GM13977 (cell line): ENCODE data around the gene ACSL6.

Source experiments
- DNase-seq: peaks from one replicate; pipeline ENCODE4 v3.0.0; 2012; ENCODE audit warnings: low spot score
- in situ Hi-C: fragments of 300-500 bp; cut with MboI; formaldehyde crosslinking; loops from one replicate; pipeline ENCODE4 v1.12.0; 2022; ENCODE audit warnings: low sequenced_read_pairs, low pct_unique_long_range_greater_than_20kb, mixed read lengths, inconsistent platforms; ENCODE audit not compliant: unreplicated experiment
- TF ChIP-seq, protein P1 (sequence below): IDR thresholded peaks from 2 replicates; pipeline ENCODE4 v1.5.1; 2012; ENCODE audit warnings: mild to moderate bottlenecking, control low read depth; ENCODE audit not compliant: insufficient read depth; ENCODE audit errors: extremely low read depth, missing control alignments

The ACSL6 gene

DNA sequence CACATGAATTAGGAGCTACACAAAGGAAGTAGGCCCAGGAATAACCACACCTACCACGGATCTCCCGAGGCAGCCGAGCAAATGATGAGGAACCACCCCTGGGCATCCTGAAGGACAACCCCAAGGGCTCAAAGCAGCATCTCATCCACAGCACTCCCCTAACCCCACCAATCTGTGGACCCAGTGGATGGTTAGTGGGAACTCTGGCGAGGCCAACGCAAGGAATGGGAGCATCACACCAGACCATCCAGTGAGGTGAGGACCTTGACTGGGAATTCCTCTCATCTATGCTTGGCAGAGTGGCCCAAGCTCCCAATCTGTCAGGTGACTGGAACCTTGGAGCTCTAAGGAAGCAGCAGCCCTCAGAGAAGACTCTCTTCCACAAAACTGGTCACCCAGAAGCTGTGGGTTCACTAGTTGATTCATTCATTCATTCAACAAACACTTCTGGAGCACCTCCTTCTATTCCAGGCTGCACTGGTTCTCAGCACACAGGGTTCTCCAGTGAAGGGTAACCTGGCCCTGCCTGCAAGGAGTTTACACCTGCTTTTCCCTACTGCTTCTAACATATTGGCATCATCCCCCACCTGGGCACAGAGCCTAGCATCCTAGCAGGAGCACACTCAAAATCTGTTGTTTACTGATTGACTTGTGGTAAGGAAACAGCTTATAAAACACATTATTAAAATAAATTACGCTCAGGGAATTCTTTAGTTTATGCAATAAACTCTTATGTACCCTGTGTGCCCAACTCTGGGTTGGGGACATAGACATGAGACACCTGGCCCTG lies 4.9 kb downstream of the ACSL6 start:
- DNase-seq: no peak
- TF ChIP-seq, protein P1, sequence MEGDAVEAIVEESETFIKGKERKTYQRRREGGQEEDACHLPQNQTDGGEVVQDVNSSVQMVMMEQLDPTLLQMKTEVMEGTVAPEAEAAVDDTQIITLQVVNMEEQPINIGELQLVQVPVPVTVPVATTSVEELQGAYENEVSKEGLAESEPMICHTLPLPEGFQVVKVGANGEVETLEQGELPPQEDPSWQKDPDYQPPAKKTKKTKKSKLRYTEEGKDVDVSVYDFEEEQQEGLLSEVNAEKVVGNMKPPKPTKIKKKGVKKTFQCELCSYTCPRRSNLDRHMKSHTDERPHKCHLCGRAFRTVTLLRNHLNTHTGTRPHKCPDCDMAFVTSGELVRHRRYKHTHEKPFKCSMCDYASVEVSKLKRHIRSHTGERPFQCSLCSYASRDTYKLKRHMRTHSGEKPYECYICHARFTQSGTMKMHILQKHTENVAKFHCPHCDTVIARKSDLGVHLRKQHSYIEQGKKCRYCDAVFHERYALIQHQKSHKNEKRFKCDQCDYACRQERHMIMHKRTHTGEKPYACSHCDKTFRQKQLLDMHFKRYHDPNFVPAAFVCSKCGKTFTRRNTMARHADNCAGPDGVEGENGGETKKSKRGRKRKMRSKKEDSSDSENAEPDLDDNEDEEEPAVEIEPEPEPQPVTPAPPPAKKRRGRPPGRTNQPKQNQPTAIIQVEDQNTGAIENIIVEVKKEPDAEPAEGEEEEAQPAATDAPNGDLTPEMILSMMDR: no peak
- in situ Hi-C loops: loop anchor here (10.0 kb wide), 2 partner anchors 202 to 422 kb away; no protein-coding TSS in a partner anchor

DNA sequence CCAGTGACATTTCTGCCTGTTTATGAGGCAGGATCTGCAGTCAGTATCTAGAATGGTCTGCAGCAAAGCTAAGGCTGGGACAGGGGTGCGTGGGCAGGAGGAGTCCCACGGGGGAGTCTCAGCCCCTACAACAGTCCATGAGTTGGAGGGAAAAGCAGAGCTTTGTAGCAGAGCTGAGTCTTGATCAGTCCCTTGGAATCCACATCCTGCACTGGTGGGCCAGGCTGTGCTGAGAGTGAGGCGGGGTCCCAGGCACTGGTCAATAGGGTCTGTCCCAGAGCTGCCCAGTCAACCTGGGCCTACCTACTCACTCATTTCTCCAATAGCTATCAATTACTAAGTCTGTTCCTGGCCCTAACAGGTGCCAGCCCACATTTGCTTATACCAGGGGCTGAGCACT lies 5.9 kb downstream of the ACSL6 start:
- DNase-seq: no peak
- in situ Hi-C loops: loop anchor here (10.0 kb wide), 2 partner anchors 201 to 421 kb away; no protein-coding TSS in a partner anchor
- TF ChIP-seq, protein P1: no peak

DNA sequence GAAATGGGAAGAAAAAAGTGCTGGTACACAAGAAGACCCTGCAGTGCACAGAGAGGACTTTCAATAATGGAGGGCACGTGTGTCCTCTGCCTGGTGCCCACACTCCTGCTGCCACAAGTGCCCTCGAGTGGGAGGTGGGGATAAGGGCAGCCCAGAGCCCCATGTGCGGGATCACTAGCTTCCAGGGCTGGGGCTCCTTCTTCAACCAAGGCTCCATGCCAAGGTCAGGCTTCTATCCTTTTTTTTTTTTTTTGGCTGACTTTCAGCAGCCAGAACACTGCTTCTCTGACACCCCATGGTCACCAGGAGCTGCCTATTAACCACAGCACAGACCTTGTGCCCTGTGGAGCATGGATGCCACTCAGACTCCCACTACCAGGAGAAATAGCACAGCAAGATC lies 7.5 kb downstream of the ACSL6 start:
- TF ChIP-seq, protein P1: no peak
- in situ Hi-C loops: loop anchor here (10.0 kb wide), 2 partner anchors 199 to 419 kb away; no protein-coding TSS in a partner anchor
- no peak for DNase-seq

DNA sequence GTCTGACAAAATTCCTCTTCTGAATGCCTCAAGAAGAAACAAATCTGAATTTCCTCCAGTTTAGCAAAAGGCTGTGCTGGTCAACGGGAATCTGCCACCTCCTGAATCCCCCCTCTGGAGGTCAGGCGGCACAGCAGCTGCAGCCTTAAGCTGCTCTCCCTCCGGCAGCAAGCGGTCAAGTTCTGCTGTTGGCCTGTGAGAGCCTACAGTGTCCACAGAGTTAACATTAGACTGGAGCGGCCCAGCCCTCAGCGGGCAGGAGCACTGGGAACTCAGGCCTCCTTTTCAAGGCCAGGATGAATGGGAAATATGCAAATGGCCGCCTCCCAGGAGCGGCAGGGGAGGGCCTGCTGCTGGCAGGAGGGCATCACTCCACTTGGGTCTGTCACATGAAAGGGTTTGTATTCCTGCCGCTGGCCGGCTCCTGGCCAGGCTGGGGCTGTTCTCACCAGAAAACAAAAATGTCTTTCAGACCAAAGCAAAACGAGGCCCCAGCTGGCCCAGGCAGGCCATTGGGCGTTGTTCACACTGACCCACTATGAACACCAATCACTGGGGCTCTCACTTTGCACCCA lies 8.2 kb downstream of the ACSL6 start:
- TF ChIP-seq, protein P1: no peak
- no peak for DNase-seq
- in situ Hi-C loops: loop anchor here (10.0 kb wide), 2 partner anchors 198 to 418 kb away; no protein-coding TSS in a partner anchor

DNA sequence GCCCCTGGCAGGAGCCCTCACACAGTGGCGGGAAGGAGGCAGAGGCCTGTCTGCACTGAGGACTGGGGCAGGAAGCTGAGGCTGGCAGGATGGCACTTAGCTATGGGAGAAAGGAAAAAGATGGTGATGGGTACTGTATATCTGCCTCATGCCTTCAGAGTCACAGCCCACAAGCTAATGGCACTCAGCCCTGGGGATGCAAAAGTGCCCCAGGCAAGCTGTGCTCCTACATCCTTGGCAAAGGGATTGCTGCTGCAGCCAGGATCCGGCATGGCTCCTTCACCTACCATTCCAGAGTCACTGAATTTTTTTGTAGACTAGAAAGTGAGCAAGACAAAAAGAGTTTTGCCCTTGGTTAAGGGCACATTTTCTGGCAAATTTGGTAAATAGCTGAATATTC lies 8.7 kb downstream of the ACSL6 start:
- TF ChIP-seq, protein P1: no peak
- in situ Hi-C loops: loop anchor here (10.0 kb wide), 2 partner anchors 198 to 418 kb away; no protein-coding TSS in a partner anchor
- no peak for DNase-seq

DNA sequence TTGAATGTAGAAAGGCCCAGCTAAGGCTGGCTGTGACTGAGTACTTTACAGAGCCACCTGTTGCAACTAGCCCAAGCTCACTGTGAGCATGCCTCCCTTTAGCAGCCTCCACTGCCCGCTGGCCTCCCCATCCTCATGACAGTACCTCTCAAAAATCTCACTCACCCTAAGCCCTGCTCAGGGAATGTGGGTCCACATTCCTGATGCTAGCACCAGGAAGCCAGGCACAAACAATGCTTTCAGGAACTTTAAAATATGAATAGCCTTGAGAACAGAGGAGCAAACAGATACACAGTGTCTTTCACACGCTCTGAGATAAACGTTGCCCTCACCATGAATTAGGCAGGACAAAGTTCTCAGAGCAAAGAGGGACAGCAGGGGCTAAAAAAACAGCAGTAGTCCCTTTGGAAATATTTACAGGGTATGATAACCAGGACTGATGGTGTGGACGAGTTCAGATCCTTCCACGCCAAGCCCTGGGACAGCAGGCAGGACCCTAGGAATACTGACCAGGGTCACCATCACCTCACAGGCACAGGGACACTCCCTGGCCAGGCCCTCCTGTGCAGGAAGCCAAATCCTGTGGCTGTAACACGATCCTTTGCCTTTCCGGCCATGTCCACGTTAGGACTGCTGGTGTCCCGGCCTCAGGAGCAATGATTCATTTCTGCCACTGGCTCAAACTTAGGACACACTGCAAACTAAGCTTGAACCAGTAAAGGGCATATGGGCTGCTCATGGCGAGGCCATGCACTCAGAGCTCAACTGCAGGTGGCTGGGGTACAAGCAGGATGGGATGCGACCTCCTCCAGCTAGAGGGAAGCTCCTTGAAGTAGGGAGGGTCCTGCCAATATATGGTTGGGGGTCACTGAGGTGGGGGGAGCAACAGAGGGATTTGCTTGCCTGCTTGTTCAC lies 9.6 kb downstream of the ACSL6 start:
- DNase-seq: no peak
- in situ Hi-C loops: loop anchor here (10.0 kb wide), 2 partner anchors 197 to 417 kb away; no protein-coding TSS in a partner anchor
- TF ChIP-seq, protein P1: no peak
